Stimulated activated CD4-positive, alpha-beta T cell treated with anti-CD3 and anti-CD28 coated beads, Interleukin-12 subunit alpha, Interleukin-12 subunit beta, amount 100 ng/mL, for 24 hours (primary cell): ENCODE data around the gene LPCAT1.
"Not testable (repeated sequence)": the region's sequence is repeated elsewhere in the genome, so short reads cannot be mapped to it uniquely, and the experiment has no call there.

Source experiments
- DNase-seq, 2 experiments: peaks; one replicate each; pipeline ENCODE4 v3.0.0-alpha.2; 2020; ENCODE audit warnings: low read depth in 2 of 2

The LPCAT1 gene

GRCh38 chr5:1541702-1542400 lies 18.1 kb upstream of the LPCAT1 start:
- DNase-seq, result no peak

GRCh38 chr5:1540831-1541701 lies 17.3 kb upstream of the LPCAT1 start:
- DNase-seq, result no peak

- no peak for DNase-seq
Measured at GRCh38 chr5:1540166-1540565, 16.4 kb upstream of the LPCAT1 start.

GRCh38 chr5:1539393-1540161 lies 15.8 kb upstream of the LPCAT1 start:
- DNase-seq, result not testable (repeated sequence)

- no peak for DNase-seq
Measured at GRCh38 chr5:1538741-1539392, 15.1 kb upstream of the LPCAT1 start.

GRCh38 chr5:1538276-1538675 lies 14.5 kb upstream of the LPCAT1 start:
- no peak for DNase-seq

- DNase-seq, result no peak
Measured at GRCh38 chr5:1537603-1538154, 13.9 kb upstream of the LPCAT1 start.

- DNase-seq, result no peak
Measured at GRCh38 chr5:1536871-1537602, 13.3 kb upstream of the LPCAT1 start.

- DNase-seq, result peak; percentile 51 to 61
Measured at GRCh38 chr5:1536322-1536845, 12.6 kb upstream of the LPCAT1 start.

GRCh38 chr5:1535646-1536045 lies 11.9 kb upstream of the LPCAT1 start:
- no peak for DNase-seq

GRCh38 chr5:1532384-1532783 lies 8.6 kb upstream of the LPCAT1 start:
- no peak for DNase-seq

- no peak for DNase-seq
Measured at GRCh38 chr5:1529498-1529897, 5.7 kb upstream of the LPCAT1 start.

- no peak for DNase-seq
Measured at GRCh38 chr5:1527533-1528205, 3.9 kb upstream of the LPCAT1 start.

- no peak for DNase-seq
Measured at GRCh38 chr5:1526681-1527131, 2.9 kb upstream of the LPCAT1 start.

- no peak for DNase-seq
Measured at GRCh38 chr5:1526190-1526631, 2.5 kb upstream of the LPCAT1 start.

GRCh38 chr5:1525624-1526189 lies 1.9 kb upstream of the LPCAT1 start:
- no peak for DNase-seq

GRCh38 chr5:1524799-1525623 lies 1.3 kb upstream of the LPCAT1 start:
- DNase-seq, result no peak

- no peak for DNase-seq
Measured at GRCh38 chr5:1524481-1524798, 680 bp upstream of the LPCAT1 start.

- DNase-seq, result no peak
Measured at GRCh38 chr5:1523480-1523792, 324 bp downstream of the LPCAT1 start.
